Measurements from ENCODE around the gene PEAR1. TPM values are rescaled to one million over a fixed set of nuclear protein-coding genes. Genes with fewer than 3 reads are reported as not detected.

The PEAR1 gene
- polyA plus RNA-seq, 3 donors = not detected

DNA sequence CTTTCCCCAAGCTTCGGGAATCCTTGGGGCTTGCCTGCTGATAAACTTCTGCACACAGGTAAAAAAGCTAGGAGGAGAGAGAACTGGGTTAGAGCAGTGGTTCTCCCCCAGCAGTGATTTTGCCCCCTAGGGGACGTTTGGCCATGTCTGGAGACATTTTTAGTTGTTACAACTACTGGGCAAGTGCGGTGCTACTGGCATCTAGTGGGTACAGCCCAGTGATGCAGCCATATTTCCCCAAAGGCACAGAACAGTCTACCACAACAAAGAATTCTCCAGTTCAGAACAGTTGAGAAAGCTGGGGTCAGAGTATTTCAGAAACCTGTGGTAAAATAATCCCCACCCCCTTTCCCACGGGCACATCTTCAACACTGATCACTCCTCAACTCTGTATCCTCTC, 68.2 kb downstream of the PEAR1 start:
- Mint-ChIP-seq H3K4me1 (peaks cover 32% of the 10 kb centered on the region), H3K27ac (peak overlapping the region in 6 of 7 donors; percentile 21 to 88 (median 72)), H3K36me3 (peaks cover 80 to 84% of the 10 kb centered on the region in 2 donors), H3K9me3 (no peaks in the 10 kb centered on the region), H3K27me3 (ENCODE audit: low read depth in 3 of 3) (no peaks in the 10 kb centered on the region), H3K4me3 (peak overlapping the region in 1 of 2 donors; percentile 70)
- intact Hi-C loops (cut with micrococcal nuclease) = no loop called here
- Histone ChIP-seq H3K4me1 (ENCODE audit: control insufficient read depth in 1 of 2, insufficient read depth in 2 of 2, low read length in 2 of 2) (peaks cover 32 to 34% of the 10 kb centered on the region in 2 donors), H3K4me2 (replicated peaks; ENCODE audit: extremely low read depth, low read length, poor library complexity, severe bottlenecking) (peak overlapping the region; percentile 48), H3K79me2 (ENCODE audit: insufficient read depth, low read length) (peaks cover 13% of the 10 kb centered on the region), H3K9ac (ENCODE audit: insufficient read depth, low read length, poor library complexity, severe bottlenecking) (no peak overlapping the region), H3K36me3 (replicated peaks in 1 of 2; ENCODE audit: control insufficient read depth in 1 of 2, insufficient read depth in 2 of 2, low read length in 2 of 2) (peaks cover 48 to 77% of the 10 kb centered on the region in 2 donors), H3K9me3 (replicated peaks in 1 of 2; ENCODE audit: control insufficient read depth in 1 of 2, insufficient read depth in 1 of 2, low read length in 2 of 2) (no peaks in the 10 kb centered on the region), H3K27me3 (ENCODE audit: control insufficient read depth in 2 of 2, insufficient read depth in 2 of 2, low read length in 2 of 2) (no peaks in the 10 kb centered on the region), H2AFZ (ENCODE audit: insufficient read depth, low read depth, low read length, poor library complexity, severe bottlenecking) (no peak overlapping the region), H3K4me3 (replicated peaks in 1 of 3; ENCODE audit: low read depth in 2 of 3, low read length in 3 of 3) (peak overlapping the region in 1 of 3 experiments; percentile 80), H4K20me1 (ENCODE audit: insufficient read depth, low read length) (peaks cover 8% of the 10 kb centered on the region), H3K27ac (ENCODE audit: low read depth in 1 of 2, low read length in 2 of 2) (peak overlapping the region in 1 of 2 donors; percentile 17)
- TF ChIP-seq, protein P1, sequence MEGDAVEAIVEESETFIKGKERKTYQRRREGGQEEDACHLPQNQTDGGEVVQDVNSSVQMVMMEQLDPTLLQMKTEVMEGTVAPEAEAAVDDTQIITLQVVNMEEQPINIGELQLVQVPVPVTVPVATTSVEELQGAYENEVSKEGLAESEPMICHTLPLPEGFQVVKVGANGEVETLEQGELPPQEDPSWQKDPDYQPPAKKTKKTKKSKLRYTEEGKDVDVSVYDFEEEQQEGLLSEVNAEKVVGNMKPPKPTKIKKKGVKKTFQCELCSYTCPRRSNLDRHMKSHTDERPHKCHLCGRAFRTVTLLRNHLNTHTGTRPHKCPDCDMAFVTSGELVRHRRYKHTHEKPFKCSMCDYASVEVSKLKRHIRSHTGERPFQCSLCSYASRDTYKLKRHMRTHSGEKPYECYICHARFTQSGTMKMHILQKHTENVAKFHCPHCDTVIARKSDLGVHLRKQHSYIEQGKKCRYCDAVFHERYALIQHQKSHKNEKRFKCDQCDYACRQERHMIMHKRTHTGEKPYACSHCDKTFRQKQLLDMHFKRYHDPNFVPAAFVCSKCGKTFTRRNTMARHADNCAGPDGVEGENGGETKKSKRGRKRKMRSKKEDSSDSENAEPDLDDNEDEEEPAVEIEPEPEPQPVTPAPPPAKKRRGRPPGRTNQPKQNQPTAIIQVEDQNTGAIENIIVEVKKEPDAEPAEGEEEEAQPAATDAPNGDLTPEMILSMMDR (IDR thresholded peaks at IDR 0.05) = peak; percentile 30
- DNase-seq = peak in 1 of 3 donors; percentile 3
- WGBS (ENCODE audit: insufficient coverage) = no CpG with 5 or more reads among the region's 4 CpGs

DNA sequence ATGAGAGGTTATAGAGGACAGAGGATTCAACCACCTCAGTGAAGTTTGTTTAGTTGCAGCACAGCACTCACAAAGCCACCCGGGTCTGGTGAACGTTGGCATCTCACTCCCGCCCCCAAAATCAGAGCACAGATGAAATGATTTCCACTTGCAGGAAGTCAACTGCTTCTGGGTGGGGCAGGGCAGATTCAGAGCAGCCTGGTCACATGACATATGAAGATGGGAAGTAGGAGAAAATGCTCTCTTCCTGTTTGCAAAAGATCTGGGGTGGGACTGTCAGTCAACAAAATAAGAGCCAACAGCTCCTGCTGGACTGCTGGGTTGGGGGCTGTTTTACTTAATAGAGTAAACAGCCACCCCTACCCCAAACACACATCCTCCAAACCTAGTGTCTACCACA, 70.1 kb downstream of the PEAR1 start:
- intact Hi-C loops (cut with micrococcal nuclease) = no loop called here
- Mint-ChIP-seq H3K4me3 (peak overlapping the region; percentile 80 to 93), H3K27me3 (ENCODE audit: low read depth in 3 of 3) (no peaks in the 10 kb centered on the region), H3K4me1 (peaks cover 32% of the 10 kb centered on the region), H3K9me3 (no peaks in the 10 kb centered on the region), H3K27ac (peak overlapping the region; percentile 88 to 96 (median 94)), H3K36me3 (peaks cover 76 to 82% of the 10 kb centered on the region in 2 donors)
- peaks cover 13% of the 10 kb centered on the region for H3K79me2 ChIP-seq (ENCODE audit: insufficient read depth, low read length)
- no CpG with 5 or more reads among the region's 3 CpGs for WGBS (ENCODE audit: insufficient coverage)
- peak overlapping the region; percentile 84 for H3K4me2 ChIP-seq (replicated peaks; ENCODE audit: extremely low read depth, low read length, poor library complexity, severe bottlenecking)
- H3K9me3 ChIP-seq (replicated peaks in 1 of 2; ENCODE audit: control insufficient read depth in 1 of 2, insufficient read depth in 1 of 2, low read length in 2 of 2) = no peaks in the 10 kb centered on the region
- peak overlapping the region; percentile 49 for H3K9ac ChIP-seq (ENCODE audit: insufficient read depth, low read length, poor library complexity, severe bottlenecking)
- DNase-seq = peak; percentile 64 to 78 (median 72)
- H4K20me1 ChIP-seq (ENCODE audit: insufficient read depth, low read length) = peaks cover 5% of the 10 kb centered on the region
- H3K4me1 ChIP-seq (ENCODE audit: control insufficient read depth in 1 of 2, insufficient read depth in 2 of 2, low read length in 2 of 2) = peaks cover 32 to 34% of the 10 kb centered on the region in 2 donors
- peak overlapping the region; percentile 69 for H2AFZ ChIP-seq (ENCODE audit: insufficient read depth, low read depth, low read length, poor library complexity, severe bottlenecking)
- H3K27ac ChIP-seq (ENCODE audit: low read depth in 1 of 2, low read length in 2 of 2) = peak overlapping the region; percentile 66 to 84
- peak overlapping the region; percentile 38 to 80 (median 54) for H3K4me3 ChIP-seq (replicated peaks in 1 of 3; ENCODE audit: low read depth in 2 of 3, low read length in 3 of 3)
- peaks cover 46 to 77% of the 10 kb centered on the region in 2 donors for H3K36me3 ChIP-seq (replicated peaks in 1 of 2; ENCODE audit: control insufficient read depth in 1 of 2, insufficient read depth in 2 of 2, low read length in 2 of 2)
- H3K27me3 ChIP-seq (ENCODE audit: control insufficient read depth in 2 of 2, insufficient read depth in 2 of 2, low read length in 2 of 2) = no peaks in the 10 kb centered on the region
- TF ChIP-seq, protein P1 (IDR thresholded peaks at IDR 0.05) = no peak

All from CD14-positive monocyte (primary cell).